ENCODE results near the gene TSPAN4. TPM values are rescaled to one million over a fixed set of nuclear protein-coding genes. Genes with fewer than 3 reads are reported as not detected.
A peak's percentile ranks its signal among the peaks of the same experiment; 100 is the strongest.

The TSPAN4 gene
- 30.4 and 43.6 TPM in 2 replicates for total RNA-seq (2021)
- Bru-seq, nascent RNA = percentile 39 among the genes with signal in this experiment
- BruChase-seq, experiment 1, labeled RNA remaining after a 2-hour chase = percentile 59 among the genes with signal in this experiment
- percentile 61 among the genes with signal in this experiment for BruChase-seq, experiment 2, labeled RNA remaining after a 6-hour chase
- long read RNA-seq, transcript TSPAN4-203 (9 exons, 1,423 nt) = major isoform, 7 of 16 reads
- long read RNA-seq, partial matches to known transcripts = 1 of 16 reads
- long read RNA-seq, other reads (novel, unspliced or antisense) = 5 of 16 reads

- intact Hi-C loops (cut with micrococcal nuclease; ENCODE audit: unreplicated experiment) = loop anchor here (2.0 to 5.0 kb wide), 2 partner anchors 35 to 208 kb away; partner anchors contain the start of genes PIDD1 and RPLP2
- Histone ChIP-seq H3K36me3 (ENCODE audit: low read depth) (no peaks in the 10 kb centered on the region), H3K9me3 (ENCODE audit: insufficient read depth, low read depth) (no peaks in the 10 kb centered on the region), H3K79me2 (ENCODE audit: low read depth) (peaks cover 20% of the 10 kb centered on the region), H2AFZ (no peak within 1 kb of the TSS), H3F3A (ENCODE audit: insufficient read depth, low read depth) (peaks cover 16% of the 10 kb centered on the region; the same call in 1 of the 2 replicates), H3K27ac (peak within 1 kb of the TSS; percentile 67), H3K4me2 (peak within 1 kb of the TSS; percentile 83), H3K4me1 (replicated peaks; ENCODE audit: insufficient read depth) (peaks cover 20% of the 10 kb centered on the region), H3K9me2 (ENCODE audit: insufficient read depth) (no peaks in the 10 kb centered on the region), H3K4me3 (peak within 1 kb of the TSS; percentile 78), H4K20me1 (ENCODE audit: insufficient read depth) (peaks cover 18% of the 10 kb centered on the region), H3K27me3 (ENCODE audit: insufficient read depth, low read depth) (no peaks in the 10 kb centered on the region)
- ChIA-PET CTCF (interaction anchor here (0.7 kb wide), 1 partner anchor 65 kb away, joined by 3 read pairs; the partner anchor contains the start of gene GATD1), POLR2A (ENCODE audit: unreplicated experiment) (interaction anchor here (0.6 kb wide), 1 partner anchor 8 kb away, joined by 5 read pairs; no protein-coding TSS in a partner anchor)
- TF ChIP-seq EZH2 (IDR thresholded peaks at IDR 0.05; ENCODE audit: low read depth) (no peak), CTCF (conservative IDR thresholded peaks at IDR 0.05) (no peak)
- BruUV-seq (replicated peaks) = no TSS peak
- DNase-seq = peak; percentile 59 to 73
Observed at GRCh38 chr11:842370-843002, at the start of gene TSPAN4, which contains the start of gene POLR2L. Gene TSPAN4 (plus strand): TSS chr11:842852. CDS start chr11:850305, 7,453 bp downstream. Gene POLR2L (minus strand): TSS chr11:842529. CDS start chr11:842508, 21 bp downstream.

- Histone ChIP-seq H3K4me1 (replicated peaks; ENCODE audit: insufficient read depth) (peaks cover 8% of the 10 kb centered on the region), H3K27ac (no peak overlapping the region), H2AFZ (no peak overlapping the region), H3K4me2 (no peak overlapping the region), H3K9me3 (ENCODE audit: insufficient read depth, low read depth) (no peaks in the 10 kb centered on the region), H3K79me2 (ENCODE audit: low read depth) (no peaks in the 10 kb centered on the region), H3K27me3 (ENCODE audit: insufficient read depth, low read depth) (no peaks in the 10 kb centered on the region), H3F3A (ENCODE audit: insufficient read depth, low read depth) (peaks cover 7% of the 10 kb centered on the region; the same call in 1 of the 2 replicates), H3K36me3 (ENCODE audit: low read depth) (no peaks in the 10 kb centered on the region), H4K20me1 (ENCODE audit: insufficient read depth) (no peaks in the 10 kb centered on the region), H3K4me3 (no peak overlapping the region), H3K9me2 (ENCODE audit: insufficient read depth) (no peaks in the 10 kb centered on the region)
- intact Hi-C loops (cut with micrococcal nuclease; ENCODE audit: unreplicated experiment) = no loop called here
- POLR2A ChIA-PET (ENCODE audit: unreplicated experiment) = no interaction called here
- no peak for DNase-seq
- CTCF ChIA-PET = no interaction called here
- no peak for TF ChIP-seq EZH2 (IDR thresholded peaks at IDR 0.05; ENCODE audit: low read depth)
- TF ChIP-seq CTCF (conservative IDR thresholded peaks at IDR 0.05) = no peak
- no TSS peak for BruUV-seq (replicated peaks)
Observed at GRCh38 chr11:792873-793272, 49.8 kb upstream of the TSPAN4 start.

- BruUV-seq (replicated peaks) = no TSS peak
- no peaks in the 10 kb centered on the region for H4K20me1 ChIP-seq (ENCODE audit: insufficient read depth)
- H2AFZ ChIP-seq = no peak overlapping the region
- CTCF ChIA-PET = no interaction called here
- DNase-seq = no peak
- no peaks in the 10 kb centered on the region for H3K27me3 ChIP-seq (ENCODE audit: insufficient read depth, low read depth)
- H3F3A ChIP-seq (ENCODE audit: insufficient read depth, low read depth) = peaks cover 7% of the 10 kb centered on the region; the same call in 1 of the 2 replicates
- H3K27ac ChIP-seq = no peak overlapping the region
- H3K36me3 ChIP-seq (ENCODE audit: low read depth) = no peaks in the 10 kb centered on the region
- H3K4me2 ChIP-seq = no peak overlapping the region
- no peaks in the 10 kb centered on the region for H3K79me2 ChIP-seq (ENCODE audit: low read depth)
- TF ChIP-seq CTCF (conservative IDR thresholded peaks at IDR 0.05) (no peak), EZH2 (IDR thresholded peaks at IDR 0.05; ENCODE audit: low read depth) (no peak)
- no peaks in the 10 kb centered on the region for H3K9me3 ChIP-seq (ENCODE audit: insufficient read depth, low read depth)
- H3K4me1 ChIP-seq (replicated peaks; ENCODE audit: insufficient read depth) = peaks cover 8% of the 10 kb centered on the region
- POLR2A ChIA-PET (ENCODE audit: unreplicated experiment) = interaction anchor here (0.9 kb wide), 1 partner anchor 10 kb away, joined by 3 read pairs; no protein-coding TSS in a partner anchor
- H3K9me2 ChIP-seq (ENCODE audit: insufficient read depth) = no peaks in the 10 kb centered on the region
- intact Hi-C loops (cut with micrococcal nuclease; ENCODE audit: unreplicated experiment) = no loop called here
- H3K4me3 ChIP-seq = no peak overlapping the region
Observed at GRCh38 chr11:793556-793955, 49.1 kb upstream of the TSPAN4 start.

Data from PC-9 (cell line).